MCF 10A (cell line): ENCODE data around the gene MACROD1. TPM values are rescaled to one million over a fixed set of nuclear protein-coding genes. Genes with fewer than 3 reads are reported as not detected.

Experiments
- BruUV-seq: library from RNA; stranded (reverse); fragments of 400-500 nt; replicated peaks from 2 replicates; lab custom pipeline; 2021; lab: Mats Ljungman, UMichigan
- CTCF ChIA-PET: fragments of 300-600 bp; sonication (Branson Sonifier 250); formaldehyde crosslinking; extraction: SDS; loops from one replicate; lab custom pipeline; 2021; ENCODE audit warnings: antibody characterized with exemption, inconsistent platforms; lab: Yijun Ruan, JAX
- POLR2A ChIA-PET: fragments of 300-600, 350-650 bp; sonication (Branson Sonifier 250); formaldehyde crosslinking; extraction: SDS; loops from one replicate; lab custom pipeline; 2020; ENCODE audit warnings: antibody characterized with exemption, inconsistent platforms; lab: Yijun Ruan, JAX
- DNase-seq: peaks from one replicate; pipeline ENCODE4 v3.0.0-alpha.2; 2018; ENCODE audit not compliant: unreplicated experiment
- H3K27ac Mint-ChIP-seq: one replicate; pipeline ENCODE4 v1.8.0; 2022; ENCODE audit warnings: mild to moderate bottlenecking, low read depth, mixed read lengths; ENCODE audit not compliant: unreplicated experiment
- H3K27me3 Mint-ChIP-seq: one replicate; pipeline ENCODE4 v1.8.0; 2022; ENCODE audit warnings: mixed read lengths; ENCODE audit not compliant: insufficient read depth, unreplicated experiment
- H3K36me3 Mint-ChIP-seq: one replicate; pipeline ENCODE4 v1.8.0; 2022; ENCODE audit warnings: mild to moderate bottlenecking, moderate library complexity, mixed read lengths; ENCODE audit not compliant: insufficient read depth, unreplicated experiment
- H3K4me1 Mint-ChIP-seq: one replicate; pipeline ENCODE4 v1.8.0; 2022; ENCODE audit warnings: mixed read lengths; ENCODE audit not compliant: insufficient read depth, unreplicated experiment
- H3K4me3 Mint-ChIP-seq: one replicate; pipeline ENCODE4 v1.8.0; 2022; ENCODE audit warnings: mild to moderate bottlenecking, moderate library complexity, mixed read lengths; ENCODE audit not compliant: unreplicated experiment
- H3K9me3 Mint-ChIP-seq: one replicate; pipeline ENCODE4 v1.8.0; 2022; ENCODE audit warnings: mixed read lengths; ENCODE audit not compliant: unreplicated experiment
- CTCF ChIP-seq: fragments of 200-600 bp; IDR thresholded peaks from one replicate; pipeline ENCODE4 v1.8.0; 2022; ENCODE audit warnings: antibody characterized with exemption, mild to moderate bottlenecking; ENCODE audit not compliant: unreplicated experiment
- intact Hi-C: fragments of 100-400 bp; cut with micrococcal nuclease; formaldehyde crosslinking; loops from 2 replicates; pipeline ENCODE4 v1.14.1; 2022
- total RNA-seq: library from RNA; stranded (reverse); gene quantifications from 2 replicates; pipeline ENCODE4 v1.2.3, GENCODE V29; 2022

The MACROD1 gene
- total RNA-seq, 1 experiment from 2014 or later, result 15.1 TPM

GRCh38 chr11:64059339-64060140 is 106.4 kb downstream of the MACROD1 start:
- Mint-ChIP-seq H3K4me3 (no peak overlapping the region), H3K4me1 (no peaks in the 10 kb centered on the region), H3K9me3 (no peaks in the 10 kb centered on the region), H3K27ac (no peak overlapping the region), H3K27me3 (no peaks in the 10 kb centered on the region), H3K36me3 (peaks cover 6% of the 10 kb centered on the region)
- intact Hi-C loops, result no loop called here
- no peak for DNase-seq
- TF ChIP-seq CTCF, result no peak
- ChIA-PET POLR2A (no interaction called here), CTCF (no interaction called here)
- no TSS peak for BruUV-seq

GRCh38 chr11:64058494-64058893 is 107.4 kb downstream of the MACROD1 start:
- no peaks in the 10 kb centered on the region for H3K27me3 Mint-ChIP-seq
- no peak overlapping the region for H3K4me3 Mint-ChIP-seq
- ChIA-PET POLR2A (no interaction called here), CTCF (no interaction called here)
- no peak for DNase-seq
- H3K9me3 Mint-ChIP-seq, result no peaks in the 10 kb centered on the region
- H3K4me1 Mint-ChIP-seq, result no peaks in the 10 kb centered on the region
- no peak for TF ChIP-seq CTCF
- no TSS peak for BruUV-seq
- H3K27ac Mint-ChIP-seq, result no peak overlapping the region
- H3K36me3 Mint-ChIP-seq, result peaks cover 6% of the 10 kb centered on the region
- intact Hi-C loops, result no loop called here

DNA sequence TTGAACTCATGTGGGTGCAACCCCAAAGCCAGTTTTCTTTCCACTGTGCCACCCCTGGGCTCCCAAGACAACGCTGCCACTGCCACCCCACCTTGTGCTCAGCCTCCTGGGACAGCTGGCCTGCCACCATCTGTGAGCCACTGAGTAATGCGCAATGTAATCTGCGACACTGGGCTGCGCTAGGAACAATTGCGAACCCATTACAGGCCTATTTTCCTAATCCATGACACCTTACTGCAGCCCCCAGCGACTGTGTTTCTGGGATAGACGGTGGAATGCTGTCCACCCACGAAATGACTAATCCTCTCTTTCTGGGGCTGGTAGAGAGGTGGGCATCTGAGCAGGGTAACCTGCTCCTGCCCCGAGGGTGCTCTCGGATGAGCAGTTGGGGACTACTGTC is 108.0 kb downstream of the MACROD1 start:
- POLR2A ChIA-PET, result no interaction called here
- H3K27me3 Mint-ChIP-seq, result no peaks in the 10 kb centered on the region
- no peaks in the 10 kb centered on the region for H3K4me1 Mint-ChIP-seq
- no peak overlapping the region for H3K27ac Mint-ChIP-seq
- peaks cover 6% of the 10 kb centered on the region for H3K36me3 Mint-ChIP-seq
- no TSS peak for BruUV-seq
- TF ChIP-seq CTCF, result no peak
- intact Hi-C loops, result no loop called here
- no peak for DNase-seq
- no peaks in the 10 kb centered on the region for H3K9me3 Mint-ChIP-seq
- CTCF ChIA-PET, result no interaction called here
- no peak overlapping the region for H3K4me3 Mint-ChIP-seq

- intact Hi-C loops, result no loop called here
- peak overlapping the region; percentile 42 for H3K27ac Mint-ChIP-seq
- no TSS peak for BruUV-seq
- no peaks in the 10 kb centered on the region for H3K27me3 Mint-ChIP-seq
- POLR2A ChIA-PET, result no interaction called here
- H3K4me3 Mint-ChIP-seq, result no peak overlapping the region
- TF ChIP-seq CTCF, result no peak
- H3K4me1 Mint-ChIP-seq, result no peaks in the 10 kb centered on the region
- H3K9me3 Mint-ChIP-seq, result no peaks in the 10 kb centered on the region
- H3K36me3 Mint-ChIP-seq, result peaks cover 6% of the 10 kb centered on the region
- CTCF ChIA-PET, result interaction anchor here (0.5 kb wide), 1 partner anchor 96 kb away, joined by 4 read pairs; no protein-coding TSS in a partner anchor
- no peak for DNase-seq
Measured at GRCh38 chr11:64056861-64057260, 109.1 kb downstream of the MACROD1 start.
